GM23338 (cell line): ENCODE measurements around the gene MKRN2OS. TPM values are rescaled to one million over a fixed set of nuclear protein-coding genes. Genes with fewer than 3 reads are reported as not detected.
A peak's percentile ranks its signal among the peaks of the same experiment; 100 is the strongest.

Source experiments
- ATAC-seq: fragments of 200-7000 bp; cut with Tn5 transposase; 3 replicates; pipeline ENCODE4 v1.9.1; 2020
- DNase-seq: peaks from one replicate; pipeline ENCODE4 v3.0.0-alpha.2; 2015; ENCODE audit warnings: low spot score
- H2AFZ ChIP-seq: fragments of 200-600 bp; sonication (generic); 2 replicates; pipeline ENCODE4 v1.8.0; 2016; ENCODE audit warnings: antibody characterized with exemption, mild to moderate bottlenecking, moderate library complexity
- H3F3A ChIP-seq: fragments of 200-600 bp; sonication (generic); replicated peaks from 2 replicates; pipeline ENCODE4 v1.8.0; 2017; ENCODE audit warnings: antibody characterized with exemption, mixed run types, low read depth
- H3K27ac ChIP-seq: fragments of 200-600 bp; sonication (generic); 2 replicates; pipeline ENCODE4 v1.6.1; 2016; ENCODE audit warnings: low read depth
- H3K27me3 ChIP-seq: fragments of 200-600 bp; sonication (generic); 2 replicates; pipeline ENCODE4 v1.8.0; 2016; ENCODE audit warnings: mild to moderate bottlenecking, mixed run types, moderate library complexity; ENCODE audit not compliant: insufficient read depth
- H3K36me3 ChIP-seq: fragments of 200-600 bp; sonication (generic); 2 replicates; pipeline ENCODE4 v1.8.0; 2016; ENCODE audit warnings: mild to moderate bottlenecking; ENCODE audit not compliant: insufficient read depth
- H3K4me1 ChIP-seq: fragments of 200-600 bp; sonication (generic); 2 replicates; pipeline ENCODE4 v1.8.0; 2016; ENCODE audit warnings: mild to moderate bottlenecking, moderate library complexity; ENCODE audit not compliant: insufficient read depth
- H3K4me2 ChIP-seq: fragments of 200-600 bp; sonication (generic); 2 replicates; pipeline ENCODE4 v1.7.1; 2017; ENCODE audit warnings: mixed run types
- H3K4me3 ChIP-seq: fragments of 200-600 bp; sonication (generic); 2 replicates; pipeline ENCODE4 v1.6.1; 2016; ENCODE audit warnings: mixed run types
- H3K79me2 ChIP-seq: fragments of 200-600 bp; sonication (generic); replicated peaks from 2 replicates; pipeline ENCODE4 v1.8.0; 2017; ENCODE audit warnings: mild to moderate bottlenecking; ENCODE audit not compliant: insufficient read depth
- H3K9me2 ChIP-seq: fragments of 200-600 bp; sonication (generic); 2 replicates; pipeline ENCODE4 v1.8.0; 2017; ENCODE audit not compliant: insufficient read depth
- H4K20me1 ChIP-seq: fragments of 200-600 bp; sonication (generic); replicated peaks from 2 replicates; pipeline ENCODE4 v1.8.0; 2017; ENCODE audit warnings: mild to moderate bottlenecking; ENCODE audit not compliant: insufficient read depth
- H3K27ac Mint-ChIP-seq: 2 replicates; pipeline ENCODE4 v1.8.0; 2020; ENCODE audit warnings: inconsistent platforms, mild to moderate bottlenecking, moderate library complexity, mixed read lengths
- H3K27me3 Mint-ChIP-seq: 3 replicates; pipeline ENCODE4 v1.8.0; 2022; ENCODE audit warnings: low read depth, mild to moderate bottlenecking, moderate library complexity, mixed read lengths, inconsistent platforms; ENCODE audit not compliant: insufficient read depth, poor library complexity
- H3K36me3 Mint-ChIP-seq: 3 replicates; pipeline ENCODE4 v1.8.0; 2021; ENCODE audit warnings: low read depth, mild to moderate bottlenecking, inconsistent platforms, moderate library complexity, mixed read lengths
- H3K4me1 Mint-ChIP-seq: 3 replicates; pipeline ENCODE4 v1.8.0; 2020; ENCODE audit warnings: mild to moderate bottlenecking, inconsistent platforms, mixed read lengths
- H3K4me3 Mint-ChIP-seq: 3 replicates; pipeline ENCODE4 v1.8.0; 2021; ENCODE audit warnings: moderate library complexity, mild to moderate bottlenecking, inconsistent platforms, mixed read lengths
- H3K9me3 Mint-ChIP-seq: 3 replicates; pipeline ENCODE4 v1.8.0; 2020; ENCODE audit warnings: moderate library complexity, mild to moderate bottlenecking, inconsistent platforms, mixed read lengths
- CREB1 ChIP-seq: fragments of 250-450 bp; sonication (Bioruptor Pico); IDR thresholded peaks from 2 replicates; pipeline ENCODE4 v1.5.0; 2020; ENCODE audit warnings: low read depth, mild to moderate bottlenecking, moderate library complexity
- EZH2 ChIP-seq: fragments of 200-600 bp; sonication (generic); IDR thresholded peaks from one replicate; pipeline ENCODE4 v1.8.0; 2017; ENCODE audit warnings: antibody characterized with exemption, mild to moderate bottlenecking, low read depth; ENCODE audit not compliant: unreplicated experiment
- EZH2phosphoT487 ChIP-seq: fragments of 200-600 bp; sonication (generic); IDR thresholded peaks from one replicate; pipeline ENCODE4 v1.8.1; 2018; ENCODE audit warnings: antibody characterized with exemption; ENCODE audit not compliant: unreplicated experiment
- NANOG ChIP-seq: IDR thresholded peaks from 2 replicates; pipeline ENCODE4 v1.6.1; 2016; ENCODE audit warnings: antibody characterized with exemption, borderline replicate concordance
- POLR2AphosphoS5 ChIP-seq: IDR thresholded peaks from 2 replicates; pipeline ENCODE4 v1.6.1; 2016; ENCODE audit warnings: antibody characterized with exemption, low read depth
- REST ChIP-seq: IDR thresholded peaks from one replicate; pipeline ENCODE4 v1.6.1; 2018; ENCODE audit warnings: antibody characterized with exemption; ENCODE audit not compliant: unreplicated experiment
- ZNF114 ChIP-seq: fragments of 250-450 bp; sonication (Bioruptor Pico); IDR thresholded peaks from 2 replicates; pipeline ENCODE4 v1.5.0; 2020; ENCODE audit warnings: mild to moderate bottlenecking, moderate library complexity
- ZNF331 ChIP-seq: fragments of 250-450 bp; sonication (Bioruptor Pico); IDR thresholded peaks from 2 replicates; pipeline ENCODE4 v1.5.0; 2020; ENCODE audit warnings: low read depth, mild to moderate bottlenecking, moderate library complexity
- polyA plus RNA-seq: library from polyadenylated mRNA; unstranded; fragments of >200 nt; fragmentation: Nextera tagmentation; extraction: Ambion mirVana; gene quantifications from 2 replicates; pipeline ENCODE4 v1.2.1, GENCODE V29; 2016
- total RNA-seq: library from RNA; depleted of rRNA; stranded (reverse); fragments of >200 nt; shearing (Covaris generic); gene quantifications from 2 replicates; pipeline ENCODE4 v1.2.3, GENCODE V29; 2014
- TF ChIP-seq, protein P1 (sequence below): IDR thresholded peaks from 2 replicates; pipeline ENCODE4 v1.6.1; 2016; ENCODE audit warnings: antibody characterized with exemption

Gene MKRN2OS
- total and polyA plus RNA-seq, 2 experiments from 2014 or later = 0.55 TPM; not detected in 1

- TF ChIP-seq REST (no peak), POLR2AphosphoS5 (no peak), EZH2phosphoT487 (no peak), EZH2 (no peak)
Observed at GRCh38 chr3:12569836-12570235, 24.5 kb upstream of the MKRN2OS start (continued).

DNA sequence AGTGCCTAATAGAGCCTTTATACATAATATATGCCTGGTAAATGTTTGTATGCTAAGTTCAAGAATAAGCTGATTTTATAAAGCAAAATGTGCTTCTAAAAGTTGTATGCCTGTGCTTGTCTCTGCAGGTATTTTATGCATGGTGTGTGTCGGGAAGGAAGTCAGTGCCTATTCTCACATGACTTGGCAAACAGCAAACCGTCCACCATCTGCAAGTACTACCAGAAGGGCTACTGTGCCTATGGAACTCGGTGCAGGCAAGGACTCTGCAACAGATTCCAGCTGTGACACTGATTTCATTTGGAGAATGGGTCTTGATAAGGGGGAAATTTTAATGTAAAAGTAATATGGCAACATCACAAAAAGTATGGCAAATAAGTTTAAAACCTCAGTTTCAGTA lies 23.4 kb upstream of the MKRN2OS start:
- DNase-seq = no peak
- no peak overlapping the region for H3K4me3 Mint-ChIP-seq
- Histone ChIP-seq H3K4me2 (no peak overlapping the region), H3K36me3 (peaks cover 32% of the 10 kb centered on the region), H3K9me2 (no peaks in the 10 kb centered on the region), H3K4me1 (no peaks in the 10 kb centered on the region), H2AFZ (no peak overlapping the region), H4K20me1 (peaks cover 27% of the 10 kb centered on the region), H3K27me3 (no peaks in the 10 kb centered on the region), H3K79me2 (peaks cover 61% of the 10 kb centered on the region), H3F3A (0 out of 2 replicates have a peak, but pooled peaks cover 2% of the 10 kb centered on the region), H3K4me3 (no peak overlapping the region), H3K27ac (no peak overlapping the region)
- H3K4me1 Mint-ChIP-seq = 0 out of 3 replicates have a peak, but pooled peaks cover 2% of the 10 kb centered on the region
- H3K36me3 Mint-ChIP-seq = peaks cover 41% of the 10 kb centered on the region
- peaks cover 7% of the 10 kb centered on the region for H3K27me3 Mint-ChIP-seq
- H3K9me3 Mint-ChIP-seq = no peaks in the 10 kb centered on the region
- ATAC-seq = no peak
- H3K27ac Mint-ChIP-seq = peak overlapping the region; percentile 14; the same call in 1 of the 2 replicates
- TF ChIP-seq ZNF114 (no peak), NANOG (no peak), EZH2phosphoT487 (no peak), ZNF331 (CRISPR knock-in tag) (no peak), CREB1 (CRISPR knock-in tag) (no peak), POLR2AphosphoS5 (no peak)
- TF ChIP-seq, protein P1, sequence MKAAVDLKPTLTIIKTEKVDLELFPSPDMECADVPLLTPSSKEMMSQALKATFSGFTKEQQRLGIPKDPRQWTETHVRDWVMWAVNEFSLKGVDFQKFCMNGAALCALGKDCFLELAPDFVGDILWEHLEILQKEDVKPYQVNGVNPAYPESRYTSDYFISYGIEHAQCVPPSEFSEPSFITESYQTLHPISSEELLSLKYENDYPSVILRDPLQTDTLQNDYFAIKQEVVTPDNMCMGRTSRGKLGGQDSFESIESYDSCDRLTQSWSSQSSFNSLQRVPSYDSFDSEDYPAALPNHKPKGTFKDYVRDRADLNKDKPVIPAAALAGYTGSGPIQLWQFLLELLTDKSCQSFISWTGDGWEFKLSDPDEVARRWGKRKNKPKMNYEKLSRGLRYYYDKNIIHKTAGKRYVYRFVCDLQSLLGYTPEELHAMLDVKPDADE = no peak

DNA sequence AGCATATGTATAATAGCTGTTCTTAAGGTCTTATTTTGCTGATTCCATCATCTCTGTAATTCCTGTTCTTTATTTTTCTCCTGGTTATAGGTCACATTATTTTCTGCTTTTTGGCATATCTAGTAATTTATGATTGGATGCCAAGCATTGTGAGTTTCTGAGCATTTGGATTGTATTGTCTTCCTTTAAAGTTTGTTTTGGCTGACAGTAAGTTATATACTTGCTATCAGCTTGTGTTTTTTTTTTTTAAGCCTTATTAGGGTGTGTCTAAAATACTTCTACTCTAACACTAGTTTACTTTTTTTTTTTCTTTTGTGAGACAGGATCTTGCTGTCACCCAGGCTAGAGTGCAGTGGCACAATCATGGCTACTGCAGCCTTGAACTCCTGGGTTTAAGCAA lies 21.7 kb upstream of the MKRN2OS start:
- Histone ChIP-seq H3F3A (no peaks in the 10 kb centered on the region), H3K27me3 (no peaks in the 10 kb centered on the region), H3K4me1 (peaks cover 8% of the 10 kb centered on the region), H4K20me1 (peaks cover 33% of the 10 kb centered on the region), H3K79me2 (peaks cover 74% of the 10 kb centered on the region), H3K9me2 (no peaks in the 10 kb centered on the region), H2AFZ (no peak overlapping the region), H3K4me3 (no peak overlapping the region), H3K4me2 (no peak overlapping the region), H3K27ac (no peak overlapping the region), H3K36me3 (peaks cover 19% of the 10 kb centered on the region)
- TF ChIP-seq ZNF114 (no peak), NANOG (no peak)
- Mint-ChIP-seq H3K4me3 (no peak overlapping the region), H3K9me3 (no peaks in the 10 kb centered on the region), H3K36me3 (peaks cover 27% of the 10 kb centered on the region), H3K4me1 (peaks cover 13% of the 10 kb centered on the region), H3K27me3 (peaks cover 8% of the 10 kb centered on the region), H3K27ac (no peak overlapping the region)
- ATAC-seq = no peak
- DNase-seq = no peak
